NB4 (cell line): Measurements from ENCODE around the gene FRMD1.

ENCODE experiments used
- DNase-seq: peaks from one replicate; pipeline ENCODE4 v3.0.0; 2010; ENCODE audit warnings: low read depth
- H3K4me3 ChIP-seq: one replicate; pipeline ENCODE4 v1.5.1; 2011; ENCODE audit warnings: mild to moderate bottlenecking, low read depth, low read length, moderate library complexity
- CTCF ChIP-seq: IDR thresholded peaks from one replicate; pipeline ENCODE4 v1.5.1; 2012; ENCODE audit warnings: low read depth, low read length
- MAX ChIP-seq: IDR thresholded peaks from 2 replicates; pipeline ENCODE4 v1.6.1; 2011; ENCODE audit warnings: low read depth, low read length
- MYC ChIP-seq: IDR thresholded peaks from 2 replicates; pipeline ENCODE4 v1.6.1; 2011; ENCODE audit warnings: low read depth, low read length
- POLR2A ChIP-seq: IDR thresholded peaks from 2 replicates; pipeline ENCODE4 v1.6.1; 2011; ENCODE audit warnings: mild to moderate bottlenecking; ENCODE audit not compliant: insufficient read length; ENCODE audit errors: extremely low read depth

FRMD1 gene

GRCh38 chr6:168116438-168116974 lies 37.5 kb upstream of the FRMD1 start:
- no peak for TF ChIP-seq MAX
- TF ChIP-seq POLR2A, result no peak
- TF ChIP-seq CTCF, result no peak
- no peak for TF ChIP-seq MYC
- no peak for DNase-seq
- H3K4me3 ChIP-seq, result no peak overlapping the region

GRCh38 chr6:168115748-168116437 lies 36.9 kb upstream of the FRMD1 start:
- DNase-seq, result no peak
- TF ChIP-seq MYC (no peak), MAX (no peak), CTCF (no peak), POLR2A (no peak)
- H3K4me3 ChIP-seq, result no peak overlapping the region

GRCh38 chr6:168113226-168113625 lies 34.2 kb upstream of the FRMD1 start:
- TF ChIP-seq POLR2A (no peak), MYC (no peak), MAX (no peak), CTCF (no peak)
- no peak overlapping the region for H3K4me3 ChIP-seq
- no peak for DNase-seq

- TF ChIP-seq CTCF (no peak), MYC (no peak), POLR2A (no peak), MAX (no peak)
- DNase-seq, result no peak
- no peak overlapping the region for H3K4me3 ChIP-seq
These were observed 32.9 kb upstream of the FRMD1 start for GRCh38 chr6:168111911-168112310.

GRCh38 chr6:168110437-168110836 lies 31.4 kb upstream of the FRMD1 start:
- no peak overlapping the region for H3K4me3 ChIP-seq
- DNase-seq, result no peak
- TF ChIP-seq MYC (no peak), CTCF (no peak), POLR2A (no peak), MAX (no peak)

GRCh38 chr6:168109171-168109570 lies 30.2 kb upstream of the FRMD1 start:
- DNase-seq, result no peak

More at GRCh38 chr6:168109171-168109570, 30.2 kb upstream of the FRMD1 start:
- no peak overlapping the region for H3K4me3 ChIP-seq
- no peak for TF ChIP-seq MAX
- TF ChIP-seq CTCF, result no peak
- TF ChIP-seq MYC, result no peak
- no peak for TF ChIP-seq POLR2A
